ENCODE measurements around the gene RHBDL2. TPM values are rescaled to one million over a fixed set of nuclear protein-coding genes. Genes with fewer than 3 reads are reported as not detected.

The RHBDL2 gene
- total RNA-seq, 1 donor from 2014 or later, result not detected

- peaks cover 21% of the 10 kb centered on the region for H4K20me1 ChIP-seq (ENCODE audit: insufficient read depth, low read length)
- H3K4me1 ChIP-seq (ENCODE audit: insufficient read depth, low read length), result peaks cover 3% of the 10 kb centered on the region
- H2AFZ ChIP-seq (ENCODE audit: low read depth, low read length), result peak overlapping the region; percentile 91
- no peak for TF ChIP-seq CTCF (IDR thresholded peaks at IDR 0.05; ENCODE audit: insufficient read depth, low read depth, low read length)
- TF ChIP-seq EZH2 (IDR thresholded peaks at IDR 0.05; ENCODE audit: insufficient read depth, low read length), result no peak
- H3K9me3 ChIP-seq (ENCODE audit: insufficient read depth, low read depth, low read length), result no peaks in the 10 kb centered on the region
- FAIRE-seq (no peak), DNase-seq (ENCODE audit: low read depth) (no peak)
- H3K4me1 Mint-ChIP-seq (ENCODE audit: low read depth, unreplicated experiment), result peaks cover 7% of the 10 kb centered on the region
- H3K9ac ChIP-seq (ENCODE audit: low read length), result peak overlapping the region; percentile 86
- peak overlapping the region; percentile 90 for H3K4me3 ChIP-seq (ENCODE audit: insufficient read depth, low read depth, low read length)
- H3K27me3 ChIP-seq (ENCODE audit: insufficient read depth, low read length), result no peaks in the 10 kb centered on the region
- peak overlapping the region; percentile 94 for H3K4me3 Mint-ChIP-seq (ENCODE audit: unreplicated experiment)
- H3K36me3 Mint-ChIP-seq (ENCODE audit: low read depth, unreplicated experiment), result peaks cover 6% of the 10 kb centered on the region
- H3K27me3 Mint-ChIP-seq (ENCODE audit: low read depth, unreplicated experiment), result no peaks in the 10 kb centered on the region
- H3K9me3 Mint-ChIP-seq (ENCODE audit: unreplicated experiment), result no peaks in the 10 kb centered on the region
- peak overlapping the region; percentile 70 for H3K27ac Mint-ChIP-seq (ENCODE audit: unreplicated experiment)
- H3K79me2 ChIP-seq (ENCODE audit: insufficient read depth, low read length), result peaks cover 43% of the 10 kb centered on the region
- peak overlapping the region; percentile 37 for H3K27ac ChIP-seq (ENCODE audit: low read depth, low read length)
- peak overlapping the region; percentile 92 for H3K4me2 ChIP-seq (ENCODE audit: low read length)
- H3K36me3 ChIP-seq (ENCODE audit: insufficient read depth, low read length), result peaks cover 10% of the 10 kb centered on the region
Observed at GRCh38 chr1:38860454-38860795, 81.2 kb downstream of the RHBDL2 start.

GRCh38 chr1:38859561-38860453 lies 81.8 kb downstream of the RHBDL2 start, which contains the start of gene RRAGC:
Gene RRAGC (minus strand): TSS chr1:38859772. CDS start chr1:38859646, 126 bp downstream.
- peak within 1 kb of the TSS; percentile 92 for H3K4me3 ChIP-seq (ENCODE audit: insufficient read depth, low read depth, low read length)
- H3K27me3 Mint-ChIP-seq (ENCODE audit: low read depth, unreplicated experiment), result no peaks in the 10 kb centered on the region
- H3K9ac ChIP-seq (ENCODE audit: low read length), result peak within 1 kb of the TSS; percentile 90
- peaks cover 3% of the 10 kb centered on the region for H3K4me1 ChIP-seq (ENCODE audit: insufficient read depth, low read length)
- FAIRE-seq (no peak), DNase-seq (ENCODE audit: low read depth) (peak; percentile 94)
- H4K20me1 ChIP-seq (ENCODE audit: insufficient read depth, low read length), result peaks cover 21% of the 10 kb centered on the region
- H3K4me1 Mint-ChIP-seq (ENCODE audit: low read depth, unreplicated experiment), result peaks cover 7% of the 10 kb centered on the region
- H3K27ac ChIP-seq (ENCODE audit: low read depth, low read length), result peak within 1 kb of the TSS; percentile 68
- H2AFZ ChIP-seq (ENCODE audit: low read depth, low read length), result peak within 1 kb of the TSS; percentile 92
- H3K36me3 Mint-ChIP-seq (ENCODE audit: low read depth, unreplicated experiment), result peaks cover 11% of the 10 kb centered on the region
- no peak for TF ChIP-seq EZH2 (IDR thresholded peaks at IDR 0.05; ENCODE audit: insufficient read depth, low read length)
- no peak for TF ChIP-seq CTCF (IDR thresholded peaks at IDR 0.05; ENCODE audit: insufficient read depth, low read depth, low read length)
- peak within 1 kb of the TSS; percentile 96 for H3K4me3 Mint-ChIP-seq (ENCODE audit: unreplicated experiment)
- peak within 1 kb of the TSS; percentile 92 for H3K4me2 ChIP-seq (ENCODE audit: low read length)
- peaks cover 43% of the 10 kb centered on the region for H3K79me2 ChIP-seq (ENCODE audit: insufficient read depth, low read length)
- peak within 1 kb of the TSS; percentile 70 for H3K27ac Mint-ChIP-seq (ENCODE audit: unreplicated experiment)
- H3K36me3 ChIP-seq (ENCODE audit: insufficient read depth, low read length), result peaks cover 12% of the 10 kb centered on the region
- no peaks in the 10 kb centered on the region for H3K9me3 ChIP-seq (ENCODE audit: insufficient read depth, low read depth, low read length)
- no peaks in the 10 kb centered on the region for H3K9me3 Mint-ChIP-seq (ENCODE audit: unreplicated experiment)
- H3K27me3 ChIP-seq (ENCODE audit: insufficient read depth, low read length), result no peaks in the 10 kb centered on the region

Measured in astrocyte (in vitro differentiated cells and primary cell).